ENCODE data around the gene CALCB.

Gene CALCB

DNA sequence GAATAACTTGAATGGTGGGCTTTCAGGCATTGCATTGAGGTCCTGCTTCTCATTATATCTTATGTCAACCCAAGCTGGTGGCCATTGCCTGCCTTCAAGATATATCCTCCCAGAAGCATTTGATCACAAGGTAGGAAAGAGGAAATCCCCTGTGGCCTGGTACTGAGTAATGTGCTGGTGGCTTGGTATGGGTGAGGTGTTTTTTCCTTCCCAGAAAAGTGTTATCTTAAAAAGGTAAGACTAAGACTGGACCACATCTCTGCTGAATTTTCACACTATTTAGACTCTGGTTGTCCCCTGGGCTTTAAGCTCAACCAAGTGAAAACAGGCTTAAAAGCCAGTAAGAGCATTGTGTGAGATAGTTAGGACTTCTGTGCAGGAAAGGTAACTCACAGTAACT lies 45.0 kb downstream of the CALCB start:
- DNase-seq (ENCODE audit: low read depth in 2 of 2) = no peak

DNA sequence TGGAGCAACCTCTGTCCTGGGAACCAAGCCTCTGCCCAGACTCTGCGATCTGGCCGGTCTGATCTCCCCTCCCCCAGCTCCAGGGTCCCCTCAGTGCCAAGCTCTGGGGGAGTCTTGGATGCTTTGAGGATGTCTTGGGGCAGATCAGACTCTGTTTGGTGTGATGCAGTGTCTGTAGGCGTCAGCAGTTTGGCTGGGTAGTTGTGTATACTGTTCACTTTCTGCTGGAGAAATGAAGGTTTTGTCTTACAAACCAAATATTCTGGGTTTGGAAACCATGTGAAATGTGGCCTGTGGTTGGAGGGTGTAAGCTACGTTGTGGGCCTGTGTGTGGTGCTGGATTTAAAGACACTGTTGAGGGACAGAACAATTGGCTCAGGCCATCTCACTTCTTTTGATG lies 46.0 kb downstream of the CALCB start:
- DNase-seq (ENCODE audit: low read depth in 2 of 2) = no peak

DNA sequence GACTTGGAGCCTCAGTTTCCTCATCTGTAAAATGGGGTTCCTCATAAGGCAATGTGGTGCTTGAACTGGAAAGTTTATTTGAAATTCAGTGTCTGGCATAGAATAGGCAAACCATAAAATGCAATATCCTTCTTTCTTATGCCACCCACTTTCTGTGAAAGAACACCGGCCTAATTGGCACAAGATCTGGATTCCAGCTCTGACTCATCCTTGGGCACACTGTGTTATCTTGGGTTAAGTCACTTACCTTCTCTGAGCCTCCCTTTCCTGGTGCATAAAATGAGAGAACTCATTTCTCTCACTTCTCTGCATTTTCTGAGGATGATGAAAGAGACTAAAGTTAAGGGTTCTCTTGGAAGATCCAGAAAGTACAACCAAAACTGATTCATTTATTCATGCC lies 46.4 kb downstream of the CALCB start:
- DNase-seq (ENCODE audit: low read depth in 2 of 2) = no peak

DNA sequence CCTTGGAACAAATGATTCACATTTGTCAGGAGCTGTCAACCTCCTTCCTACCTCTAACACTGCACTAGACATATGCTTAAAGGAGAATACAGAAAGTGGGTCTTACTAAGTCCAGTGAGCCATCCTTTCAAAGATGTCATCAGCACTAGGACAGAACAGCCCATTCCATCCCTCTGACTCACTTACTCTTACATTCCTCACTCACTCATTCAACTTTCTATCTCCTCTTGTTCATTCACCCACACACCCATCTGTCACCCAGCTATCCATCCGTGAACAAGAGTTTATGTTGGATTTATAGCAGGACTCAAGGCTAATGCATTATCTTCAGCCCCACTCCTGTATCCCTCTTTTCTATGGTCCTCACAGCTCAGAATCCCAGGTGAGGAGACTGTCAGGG lies 50.5 kb downstream of the CALCB start:
- DNase-seq (ENCODE audit: low read depth in 2 of 2) = no peak

DNA sequence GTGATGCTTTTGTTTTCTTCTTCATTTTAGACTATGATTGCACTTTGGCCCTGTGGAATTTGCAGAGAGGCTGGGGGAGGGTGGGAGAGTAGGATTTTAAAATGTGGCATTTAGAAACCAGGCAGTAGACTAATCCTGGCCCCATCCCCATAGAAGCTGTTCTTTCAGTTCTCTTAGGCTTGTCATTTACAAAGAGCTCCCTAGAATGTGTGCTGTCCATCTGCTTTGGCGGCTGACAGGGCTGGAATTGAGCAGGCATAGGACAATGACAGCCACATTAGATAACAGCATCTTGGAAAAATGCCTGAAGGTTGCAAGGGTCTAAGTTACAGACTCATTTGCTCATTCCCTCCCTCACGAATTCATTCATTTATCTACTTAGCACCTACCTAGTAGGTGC lies 51.1 kb downstream of the CALCB start:
- DNase-seq (ENCODE audit: low read depth in 2 of 2) = no peak

DNA sequence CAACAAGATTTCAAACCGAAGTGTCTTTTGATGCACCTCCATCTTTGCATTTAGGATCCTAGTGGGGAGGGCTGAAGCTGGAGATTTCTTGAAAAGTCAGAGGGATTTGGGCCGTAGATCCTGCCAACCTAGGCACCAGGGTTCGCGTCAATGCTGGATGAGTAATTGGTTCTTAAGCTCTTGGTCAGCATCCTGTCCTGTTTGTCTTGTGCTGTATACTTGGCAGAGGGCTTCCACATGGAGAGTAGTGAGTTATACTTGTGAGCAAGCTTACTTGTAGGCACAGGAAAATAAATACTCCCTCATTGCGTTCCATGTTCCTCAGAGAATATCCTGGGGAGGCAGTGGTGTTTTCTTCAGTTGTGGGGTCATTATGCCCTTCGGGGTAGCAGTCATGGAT lies 53.9 kb downstream of the CALCB start:
- DNase-seq (ENCODE audit: low read depth in 2 of 2) = no peak
